ENCODE results near the gene EXOC2. TPM values are rescaled to one million over a fixed set of nuclear protein-coding genes. Genes with fewer than 3 reads are reported as not detected.

Gene EXOC2
- total and polyA plus RNA-seq, 2 donors (not counting 1 experiment from before 2014, with no cell fraction given), result 12.2 to 45.0 TPM

DNA sequence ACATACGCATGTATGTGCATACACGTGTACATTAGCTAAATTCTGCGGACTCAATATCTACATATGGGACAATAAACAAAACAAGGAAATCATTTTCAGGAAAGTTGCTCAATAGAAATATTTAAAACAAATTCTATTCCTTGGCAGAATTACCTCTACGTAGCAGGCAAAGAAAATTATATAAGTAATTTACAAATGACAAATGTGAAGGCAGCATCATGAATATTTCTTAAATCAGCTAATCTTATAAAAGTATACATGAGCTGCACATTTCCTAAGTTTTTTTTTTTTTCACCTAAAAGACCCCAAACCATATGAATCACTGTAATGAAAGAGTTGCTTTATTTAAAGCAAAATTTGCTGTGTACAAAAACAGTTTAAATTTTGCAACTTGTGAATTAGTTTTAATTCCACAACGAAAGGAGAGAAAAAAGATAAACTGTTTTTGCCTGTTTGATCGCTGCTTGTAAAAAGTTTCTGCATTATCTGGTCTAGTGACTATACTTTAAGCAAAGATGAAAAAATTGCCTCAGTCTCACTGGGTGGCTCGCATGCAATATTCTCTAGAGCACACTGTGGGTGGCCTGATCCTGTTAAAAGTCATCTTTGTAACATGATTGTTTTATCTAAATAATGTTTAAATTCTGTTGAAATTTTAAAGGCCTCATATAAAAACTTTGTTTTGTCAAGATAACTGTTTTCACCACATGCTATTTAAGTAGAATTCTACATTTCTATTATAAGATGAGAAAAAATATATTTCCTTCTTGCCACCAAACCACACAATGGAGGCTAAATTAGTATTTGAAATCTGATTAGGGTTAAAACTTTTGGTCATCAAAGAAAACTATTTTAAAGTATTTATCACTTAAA, 93.1 kb downstream of the EXOC2 start:
- H3K27ac Mint-ChIP-seq, result no peak overlapping the region

GRCh38 chr6:593907-594212, 99.1 kb downstream of the EXOC2 start:
- 100% methylated on average over 2 of the region's 2 CpGs for WGBS (ENCODE audit: insufficient coverage)
- Histone ChIP-seq H4K20me1 (ENCODE audit: control insufficient read depth, insufficient read depth, low read length, poor library complexity, severe bottlenecking) (peaks cover 23% of the 10 kb centered on the region), H3K27me3 (replicated peaks in 1 of 4; ENCODE audit: control extremely low read depth in 1 of 4, control insufficient read depth in 3 of 4, insufficient read depth in 4 of 4, low read length in 3 of 4) (no peaks in the 10 kb centered on the region), H2AFZ (ENCODE audit: insufficient read depth, low read depth, low read length, poor library complexity, severe bottlenecking) (no peak overlapping the region), H3K9ac (ENCODE audit: low read length) (no peak overlapping the region), H3K9me3 (ENCODE audit: control extremely low read depth in 1 of 3, control insufficient read depth in 2 of 3, insufficient read depth in 1 of 3, low read length in 2 of 3) (no peaks in the 10 kb centered on the region), H3K27ac (ENCODE audit: low read length in 2 of 2) (no peak overlapping the region), H3K4me3 (ENCODE audit: control extremely low read depth in 1 of 5, extremely low read depth in 1 of 5, insufficient read depth in 1 of 5, low read depth in 2 of 5, low read length in 4 of 5) (no peak overlapping the region), H3K79me2 (ENCODE audit: control insufficient read depth, insufficient read depth, low read length) (peaks cover 21% of the 10 kb centered on the region), H3K4me1 (ENCODE audit: control insufficient read depth in 2 of 2, insufficient read depth in 2 of 2, low read length in 2 of 2) (no peaks in the 10 kb centered on the region), H3K36me3 (replicated peaks in 1 of 2; ENCODE audit: control extremely low read depth in 1 of 2, control insufficient read depth in 1 of 2, extremely low read depth in 1 of 2, insufficient read depth in 2 of 2, low read length in 1 of 2) (peaks cover 0 to 44% of the 10 kb centered on the region in 2 experiments), H3K4me2 (replicated peaks; ENCODE audit: low read depth, low read length, poor library complexity, severe bottlenecking) (no peak overlapping the region)
- no peak for DNase-seq
- no peaks in the 10 kb centered on the region for H3K27me3 Mint-ChIP-seq
- TF ChIP-seq EZH2 (IDR thresholded peaks at IDR 0.05; ENCODE audit: borderline replicate concordance, insufficient read depth, low read depth, low read length, poor library complexity, severe bottlenecking), result no peak
- TF ChIP-seq, protein P1, sequence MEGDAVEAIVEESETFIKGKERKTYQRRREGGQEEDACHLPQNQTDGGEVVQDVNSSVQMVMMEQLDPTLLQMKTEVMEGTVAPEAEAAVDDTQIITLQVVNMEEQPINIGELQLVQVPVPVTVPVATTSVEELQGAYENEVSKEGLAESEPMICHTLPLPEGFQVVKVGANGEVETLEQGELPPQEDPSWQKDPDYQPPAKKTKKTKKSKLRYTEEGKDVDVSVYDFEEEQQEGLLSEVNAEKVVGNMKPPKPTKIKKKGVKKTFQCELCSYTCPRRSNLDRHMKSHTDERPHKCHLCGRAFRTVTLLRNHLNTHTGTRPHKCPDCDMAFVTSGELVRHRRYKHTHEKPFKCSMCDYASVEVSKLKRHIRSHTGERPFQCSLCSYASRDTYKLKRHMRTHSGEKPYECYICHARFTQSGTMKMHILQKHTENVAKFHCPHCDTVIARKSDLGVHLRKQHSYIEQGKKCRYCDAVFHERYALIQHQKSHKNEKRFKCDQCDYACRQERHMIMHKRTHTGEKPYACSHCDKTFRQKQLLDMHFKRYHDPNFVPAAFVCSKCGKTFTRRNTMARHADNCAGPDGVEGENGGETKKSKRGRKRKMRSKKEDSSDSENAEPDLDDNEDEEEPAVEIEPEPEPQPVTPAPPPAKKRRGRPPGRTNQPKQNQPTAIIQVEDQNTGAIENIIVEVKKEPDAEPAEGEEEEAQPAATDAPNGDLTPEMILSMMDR (IDR thresholded peaks at IDR 0.05), result no peak
- ChIA-PET CTCF (interaction anchor here (0.8 to 7.4 kb wide), 30 partner anchors 10 to 843 kb away, joined by 3 to 115 read pairs (median 6); no protein-coding TSS in a partner anchor), POLR2A (no interaction called here)
- no peak overlapping the region for H3K4me3 Mint-ChIP-seq
- ATAC-seq (ENCODE audit: low read depth), result no peak
- no peaks in the 10 kb centered on the region for H3K9me3 Mint-ChIP-seq (ENCODE audit: insufficient read depth)
- intact Hi-C loops (cut with micrococcal nuclease), result loop anchor here (1.0 to 2.0 kb wide), 7 partner anchors 129 to 842 kb away; no protein-coding TSS in a partner anchor
- H3K27ac Mint-ChIP-seq, result no peak overlapping the region
- no peaks in the 10 kb centered on the region for H3K4me1 Mint-ChIP-seq

More for the DNA sequence above, 93.1 kb downstream of the EXOC2 start:
- H3K79me2 ChIP-seq (ENCODE audit: control insufficient read depth, insufficient read depth, low read length), result no peaks in the 10 kb centered on the region
- H3K4me2 ChIP-seq (replicated peaks; ENCODE audit: low read depth, low read length, poor library complexity, severe bottlenecking), result no peak overlapping the region
- H4K20me1 ChIP-seq (ENCODE audit: control insufficient read depth, insufficient read depth, low read length, poor library complexity, severe bottlenecking), result peaks cover 6% of the 10 kb centered on the region
- H3K9me3 ChIP-seq (ENCODE audit: control extremely low read depth in 1 of 3, control insufficient read depth in 2 of 3, insufficient read depth in 1 of 3, low read length in 2 of 3), result no peaks in the 10 kb centered on the region
- 100% methylated on average over 2 of the region's 7 CpGs for WGBS (ENCODE audit: insufficient coverage)
- H3K9ac ChIP-seq (ENCODE audit: low read length), result no peak overlapping the region
- Mint-ChIP-seq H3K9me3 (ENCODE audit: insufficient read depth) (no peaks in the 10 kb centered on the region), H3K27me3 (no peaks in the 10 kb centered on the region), H3K4me1 (peaks cover 5% of the 10 kb centered on the region), H3K4me3 (no peak overlapping the region)
- TF ChIP-seq, protein P1 (IDR thresholded peaks at IDR 0.05), result no peak
- TF ChIP-seq EZH2 (IDR thresholded peaks at IDR 0.05; ENCODE audit: borderline replicate concordance, insufficient read depth, low read depth, low read length, poor library complexity, severe bottlenecking), result no peak
- no peak overlapping the region for H2AFZ ChIP-seq (ENCODE audit: insufficient read depth, low read depth, low read length, poor library complexity, severe bottlenecking)
- intact Hi-C loops (cut with micrococcal nuclease), result no loop called here
- CTCF ChIA-PET, result interaction anchor here (0.7 to 1.2 kb wide), 2 partner anchors 797 to 1671 kb away, joined by 5 to 6 read pairs; no protein-coding TSS in a partner anchor
- H3K27ac ChIP-seq (ENCODE audit: low read length in 2 of 2), result no peak overlapping the region
- no peaks in the 10 kb centered on the region for H3K27me3 ChIP-seq (replicated peaks in 1 of 4; ENCODE audit: control extremely low read depth in 1 of 4, control insufficient read depth in 3 of 4, insufficient read depth in 4 of 4, low read length in 3 of 4)
- POLR2A ChIA-PET, result no interaction called here
- ATAC-seq (ENCODE audit: low read depth) (no peak), DNase-seq (no peak)
- peaks cover 0 to under 1% of the 10 kb centered on the region in 2 donors for H3K4me1 ChIP-seq (ENCODE audit: control insufficient read depth in 2 of 2, insufficient read depth in 2 of 2, low read length in 2 of 2)
- peaks cover 3 to 34% of the 10 kb centered on the region in 2 experiments for H3K36me3 ChIP-seq (replicated peaks in 1 of 2; ENCODE audit: control extremely low read depth in 1 of 2, control insufficient read depth in 1 of 2, extremely low read depth in 1 of 2, insufficient read depth in 2 of 2, low read length in 1 of 2)
- H3K4me3 ChIP-seq (ENCODE audit: control extremely low read depth in 1 of 5, extremely low read depth in 1 of 5, insufficient read depth in 1 of 5, low read depth in 2 of 5, low read length in 4 of 5), result no peak overlapping the region

All from B cell (primary cell).